ENCODE measurements around the gene NEUROG2. TPM values are rescaled to one million over a fixed set of nuclear protein-coding genes. Genes with fewer than 3 reads are reported as not detected.

NEUROG2 gene
- total RNA-seq, 2 experiments from 2014 or later: not detected

GRCh38 chr4:112472318-112472717 lies 43.7 kb downstream of the NEUROG2 start:
- no peak for DNase-seq
- Mint-ChIP-seq H3K4me1 (no peaks in the 10 kb centered on the region), H3K27me3 (peaks cover 3% of the 10 kb centered on the region), H3K4me3 (no peak overlapping the region), H3K27ac (no peak overlapping the region), H3K9me3 (no peaks in the 10 kb centered on the region), H3K36me3 (no peaks in the 10 kb centered on the region)

Other genes starting within 250 kb of the NEUROG2 start
- gene TIFA, start 230.3 kb downstream of the NEUROG2 start, total RNA-seq: 10 to 100 TPM; 45.6 to 49.2 TPM
- 10 to 100 TPM; 14.0 to 14.7 TPM for gene ALPK1, start 218.8 kb downstream of the NEUROG2 start, total RNA-seq
- 10 to 100 TPM; 34.4 to 37.3 TPM for gene ZGRF1, start 120.7 kb upstream of the NEUROG2 start, total RNA-seq
- 10 to 100 TPM; 48.1 to 54.5 TPM for gene LARP7, start 121.0 kb upstream of the NEUROG2 start, total RNA-seq